GM23338 (cell line): ENCODE data around the gene FAM72A.
"Not testable (repeated sequence)": the region's sequence is repeated elsewhere in the genome, so short reads cannot be mapped to it uniquely, and the experiment has no call there.

ENCODE experiments used
- CTCF ChIP-seq, 2 experiments: fragments of 200-600 bp in 1 of 2; sonication (generic) in 1 of 2; conservative IDR thresholded peaks; 2 replicates each; pipeline versions ENCODE4 v1.5.1 to v1.6.1; 2016 to 2017; ENCODE audit warnings: antibody characterized with exemption in 2 of 2, low read depth in 2 of 2, mild to moderate bottlenecking in 2 of 2, moderate library complexity in 1 of 2
- EZH2 ChIP-seq: fragments of 200-600 bp; sonication (generic); IDR thresholded peaks from one replicate; pipeline ENCODE4 v1.8.0; 2017; ENCODE audit warnings: antibody characterized with exemption, mild to moderate bottlenecking, low read depth; ENCODE audit not compliant: unreplicated experiment
- POLR2AphosphoS5 ChIP-seq: IDR thresholded peaks from 2 replicates; pipeline ENCODE4 v1.6.1; 2016; ENCODE audit warnings: antibody characterized with exemption, low read depth
- REST ChIP-seq: IDR thresholded peaks from one replicate; pipeline ENCODE4 v1.6.1; 2018; ENCODE audit warnings: antibody characterized with exemption; ENCODE audit not compliant: unreplicated experiment

GRCh38 chr1:206215600-206216392 lies 13.2 kb upstream of the FAM72A start:
- not testable (repeated sequence) for TF ChIP-seq REST; CTCF (conservative IDR thresholded peaks at IDR 0.05; ENCODE audit: low read depth in 2 of 2); POLR2AphosphoS5; EZH2
